ENCODE results near the gene RO60.
A peak's percentile ranks its signal among the peaks of the same experiment; 100 is the strongest.
"Not testable (repeated sequence)": the region's sequence is repeated elsewhere in the genome, so short reads cannot be mapped to it uniquely, and the experiment has no call there.

RO60 gene

DNA sequence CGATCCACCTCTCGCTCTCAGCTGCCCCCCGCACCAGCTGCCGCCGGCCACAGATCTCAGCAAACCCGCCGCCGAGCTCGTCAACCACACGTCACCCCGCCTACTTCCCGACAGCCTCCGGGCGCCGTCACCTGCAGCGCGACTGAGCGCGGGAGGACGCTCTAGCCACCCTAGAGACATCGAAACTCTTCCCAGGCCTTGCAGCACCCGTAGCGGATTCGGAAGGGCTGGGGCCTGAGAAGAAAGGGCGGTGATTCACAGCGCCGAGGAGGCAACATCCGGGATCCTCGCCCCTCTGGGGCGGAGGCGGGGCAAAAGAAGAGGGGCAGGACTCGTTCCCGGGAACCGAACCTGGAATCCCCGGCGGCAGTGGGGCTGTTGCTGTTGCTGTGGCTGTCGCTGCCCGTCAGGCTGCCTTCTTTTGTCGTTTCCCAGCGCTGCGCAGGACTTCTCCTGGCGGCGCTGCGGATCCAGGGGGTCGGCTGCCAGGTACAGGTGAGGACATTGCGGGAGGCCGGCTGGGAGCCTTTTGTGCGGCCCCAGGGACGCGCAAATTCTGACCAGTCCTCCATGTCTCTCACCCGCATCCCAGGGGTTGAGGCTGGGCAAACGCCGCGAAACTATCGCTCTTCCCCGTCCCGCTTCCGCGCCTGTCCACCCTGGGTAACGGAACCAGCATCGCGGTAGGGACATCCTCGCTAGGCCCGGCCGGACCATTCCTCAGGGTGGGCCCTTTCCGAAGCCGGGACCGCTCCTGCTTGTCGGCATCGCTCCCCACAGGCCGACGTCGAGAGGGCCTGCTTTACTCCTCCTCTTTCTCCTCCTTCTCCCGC is at the start of gene RO60, which contains the start of gene UCHL5:
RO60 (plus strand) TSS at position 331 of the 833 bp plus-strand sequence. CDS start 9,443 bp downstream, outside the sequence.
UCHL5 (minus strand) TSS at position 79 of the 833 bp plus-strand sequence. CDS start 100 bp downstream, outside the sequence.
- DNase-seq (ENCODE audit: low spot score) = peak; percentile 96

GRCh38 chr1:193011406-193011805 is 48.0 kb upstream of the RO60 start:
- DNase-seq (ENCODE audit: low spot score) = no peak

- no peak for DNase-seq (ENCODE audit: low spot score)
Measured at GRCh38 chr1:193013005-193013404, 46.4 kb upstream of the RO60 start.

GRCh38 chr1:193013707-193014106 is 45.7 kb upstream of the RO60 start:
- no peak for DNase-seq (ENCODE audit: low spot score)

- no peak for DNase-seq (ENCODE audit: low spot score)
Measured at GRCh38 chr1:193014400-193014799, 45.0 kb upstream of the RO60 start.

GRCh38 chr1:193016788-193017187 is 42.6 kb upstream of the RO60 start:
- DNase-seq (ENCODE audit: low spot score) = no peak

DNA sequence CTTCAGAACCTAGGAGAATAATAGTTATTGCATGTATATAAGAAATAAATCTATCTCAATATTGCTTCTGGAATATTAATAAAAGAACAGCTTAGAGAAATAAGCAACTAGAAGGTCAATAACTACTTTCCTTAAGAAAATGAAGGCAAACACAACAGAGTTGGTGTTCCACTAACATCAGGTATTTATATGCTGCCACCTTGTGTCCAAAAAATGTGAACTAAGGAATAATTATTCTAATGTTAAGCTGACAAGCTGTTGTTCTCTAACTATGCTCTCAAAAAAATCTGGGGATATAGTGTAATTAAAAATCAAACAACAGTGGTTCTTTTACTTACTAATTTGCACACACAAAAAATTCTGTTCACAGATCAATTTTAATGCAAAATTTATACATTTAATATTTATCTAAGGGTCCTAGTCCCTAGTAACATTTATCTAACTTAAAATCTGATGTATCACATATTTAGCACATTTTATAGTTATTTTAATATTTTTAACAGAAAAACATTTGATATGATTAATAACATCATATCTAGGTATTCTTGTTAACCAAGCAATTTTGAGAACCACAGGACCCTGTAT is 39.9 kb upstream of the RO60 start:
- no peak for DNase-seq (ENCODE audit: low spot score)

DNA sequence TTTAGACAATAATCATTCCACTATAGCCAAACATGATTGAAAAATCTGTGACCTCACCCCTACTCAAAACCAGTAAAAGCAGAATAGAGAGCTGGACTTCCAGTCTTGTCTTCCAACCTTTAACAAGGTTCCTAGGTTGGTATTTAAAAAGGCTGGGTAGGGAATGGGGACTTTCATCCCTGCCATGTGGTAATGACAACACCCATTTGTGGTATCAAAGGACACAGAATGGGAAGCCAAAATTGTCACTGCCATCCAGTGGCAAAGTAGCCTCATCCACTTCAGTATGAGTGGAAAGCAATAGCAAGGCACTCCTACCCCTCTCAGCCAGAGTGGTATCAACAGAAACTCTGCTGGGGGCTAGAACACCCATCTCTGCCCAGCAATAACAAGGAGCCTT is 34.2 kb upstream of the RO60 start:
- no peak for DNase-seq (ENCODE audit: low spot score)

- no peak for DNase-seq (ENCODE audit: low spot score)
Measured at GRCh38 chr1:193030280-193030679, 29.1 kb upstream of the RO60 start.

- DNase-seq (ENCODE audit: low spot score) = no peak
Measured at GRCh38 chr1:193031431-193031830, 28.0 kb upstream of the RO60 start.

DNA sequence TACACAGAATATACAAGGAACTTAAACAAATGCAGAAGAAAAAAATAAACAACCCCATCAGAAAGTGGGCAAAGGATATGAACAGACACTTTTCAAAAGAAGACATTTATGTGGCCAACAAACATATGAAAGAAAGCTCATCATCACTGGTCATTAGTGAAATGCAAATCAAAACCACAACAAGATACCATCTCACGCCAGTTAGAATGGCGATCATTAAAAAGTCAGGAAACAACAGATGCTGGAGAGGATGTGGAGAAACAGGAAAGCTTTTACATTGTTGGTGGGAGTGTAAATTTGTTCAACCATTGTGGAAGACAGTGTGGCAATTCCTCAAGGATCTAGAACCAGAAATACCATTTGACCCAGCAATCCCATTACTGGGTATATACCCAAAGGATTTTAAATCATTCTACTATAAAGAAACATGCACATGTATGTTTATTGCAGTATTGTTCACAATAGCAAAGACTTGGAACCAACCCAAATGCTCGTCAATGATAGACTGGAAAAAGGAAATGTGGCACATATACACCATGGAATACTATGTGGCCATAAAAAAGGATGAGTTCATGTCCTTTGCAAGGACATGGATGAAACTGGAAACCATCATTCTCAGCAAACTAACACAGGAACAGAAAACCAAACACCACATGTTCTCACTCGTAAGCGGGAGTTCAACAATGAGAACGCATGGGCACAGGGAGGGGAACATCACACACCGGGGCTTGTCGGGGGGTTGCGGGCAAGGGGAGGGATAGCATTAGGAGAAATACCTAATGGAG is 26.6 kb upstream of the RO60 start:
- not testable (repeated sequence) for DNase-seq (ENCODE audit: low spot score)

DNA sequence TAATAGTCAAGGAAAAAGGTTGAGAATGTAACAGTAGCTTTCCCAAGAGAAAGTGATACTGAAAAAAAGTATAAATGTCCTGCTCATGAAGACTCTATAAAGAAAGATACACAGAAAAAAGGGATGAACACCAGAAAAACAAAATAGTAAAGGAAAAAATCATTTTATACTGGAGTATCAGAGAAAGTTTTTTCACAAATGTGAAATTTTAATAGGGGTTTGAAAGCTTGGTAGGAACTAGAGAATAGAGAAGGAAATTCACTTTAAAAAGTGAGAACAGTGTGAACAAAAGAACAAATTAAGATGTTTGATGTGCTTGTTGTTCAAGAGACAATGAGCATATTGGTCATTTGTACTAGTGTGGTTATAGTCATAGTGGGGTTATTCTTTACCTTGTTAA is 25.8 kb upstream of the RO60 start:
- DNase-seq (ENCODE audit: low spot score) = no peak

GRCh38 chr1:193036337-193037047 is 22.9 kb upstream of the RO60 start:
- DNase-seq (ENCODE audit: low spot score) = no peak

- DNase-seq (ENCODE audit: low spot score) = no peak
Measured at GRCh38 chr1:193040011-193040410, 19.4 kb upstream of the RO60 start.

GRCh38 chr1:193042766-193043691 is 16.4 kb upstream of the RO60 start:
- no peak for DNase-seq (ENCODE audit: low spot score)

DNA sequence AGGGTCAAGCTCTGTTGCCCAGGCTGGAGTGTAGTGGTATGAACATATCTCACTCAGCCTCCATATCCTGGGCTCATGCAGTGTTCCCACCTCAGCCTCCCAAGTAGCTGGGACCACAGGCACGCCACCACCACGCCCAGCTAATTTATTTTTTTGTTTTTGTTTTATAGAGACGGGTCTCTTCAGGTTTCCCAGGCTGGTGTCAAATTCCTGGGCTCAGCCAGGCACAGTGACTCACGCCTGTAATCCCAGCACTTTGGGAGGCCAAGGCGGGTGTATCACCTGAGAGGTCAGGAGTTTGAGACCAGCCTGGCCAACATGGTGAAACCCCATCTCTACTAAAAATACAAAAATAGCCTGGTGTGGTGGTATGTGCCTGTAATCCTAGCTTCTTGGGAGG is 10.5 kb upstream of the RO60 start:
- not testable (repeated sequence) for DNase-seq (ENCODE audit: low spot score)

DNA sequence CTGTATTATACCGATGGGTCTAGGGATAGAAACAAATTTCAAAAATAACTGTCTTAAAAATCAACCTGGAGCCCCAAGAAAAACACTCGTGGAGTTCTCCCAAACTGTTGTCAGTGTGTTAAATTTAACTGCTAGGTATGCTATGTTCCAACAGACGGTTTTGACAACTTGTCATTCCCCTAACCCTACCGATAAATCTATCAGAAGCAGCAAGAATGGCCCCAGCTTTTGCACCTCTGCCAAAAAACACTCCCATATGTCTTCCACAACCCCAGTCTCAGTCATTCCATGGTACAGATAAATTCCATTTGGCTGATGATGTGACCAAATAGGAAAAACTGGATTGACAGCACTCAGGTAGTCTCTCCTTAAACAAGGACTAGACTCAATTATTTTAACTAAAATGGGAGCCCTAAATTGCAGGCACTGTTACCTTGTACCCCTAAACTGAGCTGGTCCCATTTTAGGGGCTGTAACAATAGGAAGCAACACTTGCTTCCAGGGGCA is 5.2 kb upstream of the RO60 start:
- no peak for DNase-seq (ENCODE audit: low spot score)

DNA sequence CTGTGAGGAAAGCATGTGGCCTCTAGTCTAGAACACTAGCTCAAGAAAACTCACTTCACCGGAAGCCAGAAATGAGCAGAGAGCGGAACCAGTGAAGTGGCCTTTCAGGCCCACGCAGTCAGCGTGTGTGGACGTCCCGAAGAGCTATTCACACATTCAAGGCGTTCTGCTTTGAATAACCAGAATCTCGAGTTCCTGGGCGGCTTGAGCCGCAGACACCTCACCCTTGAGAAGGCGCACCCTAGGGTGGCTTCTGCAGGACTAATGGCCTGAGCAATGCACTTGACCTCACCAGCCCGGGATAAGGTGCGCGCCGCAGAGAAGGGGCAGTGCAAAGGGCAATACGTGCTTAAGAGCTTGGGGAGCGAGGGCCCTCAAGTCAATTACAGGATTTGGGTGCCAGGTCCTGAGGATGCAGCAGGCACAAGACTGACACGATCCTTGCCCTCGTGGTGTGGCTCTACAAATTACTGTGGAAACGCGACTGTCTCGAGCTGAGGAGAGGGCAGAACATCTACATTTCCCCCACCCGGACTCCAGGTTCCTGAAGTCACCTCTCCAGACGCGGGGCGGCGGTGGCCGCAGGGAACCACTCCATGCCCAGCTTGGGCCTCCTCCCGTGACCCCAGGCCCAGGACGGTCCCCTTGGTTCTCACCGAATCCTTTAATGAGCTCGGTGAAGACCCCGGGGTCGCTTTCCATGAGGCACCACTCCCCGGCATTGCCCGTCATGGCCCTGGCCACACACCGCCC is 707 bp upstream of the RO60 start:
- no peak for DNase-seq (ENCODE audit: low spot score)

DNA sequence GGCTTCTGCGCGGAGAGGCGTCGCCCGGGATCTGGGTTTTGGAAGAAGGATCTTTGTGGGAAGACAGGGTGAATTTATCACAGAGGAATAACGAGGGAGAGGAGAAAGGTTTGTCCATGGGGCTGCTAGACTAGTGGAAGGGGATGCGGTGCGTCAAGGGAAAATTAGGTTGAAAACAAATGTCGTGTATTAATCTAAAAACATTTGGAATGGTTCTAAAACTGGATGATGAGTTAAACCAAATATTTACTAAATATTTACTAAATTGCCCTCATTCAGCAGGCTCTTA is 647 bp downstream of the RO60 start:
- no peak for DNase-seq (ENCODE audit: low spot score)

- DNase-seq (ENCODE audit: low spot score) = no peak
Measured at GRCh38 chr1:193060406-193060805, 994 bp downstream of the RO60 start.
